Subcutaneous adipose tissue (tissue), 4 donors: ENCODE results near the gene SGO2. TPM values are rescaled to one million over a fixed set of nuclear protein-coding genes. Genes with fewer than 3 reads are reported as not detected.

Experiments used
- total RNA-seq, 4 donors: library from RNA; depleted of rRNA; stranded (reverse); fragments of >200 nt; gene quantifications; one replicate each; pipeline ENCODE4 v1.1.0, GENCODE V29; 2016
- TF ChIP-seq, protein P1 (sequence below): fragments of 450-650 bp; IDR thresholded peaks from one replicate; pipeline ENCODE4 v1.5.1; 2016; ENCODE audit warnings: low read depth, mild to moderate bottlenecking, control low read depth, antibody characterized with exemption, moderate library complexity

The SGO2 gene
- total RNA-seq, 4 donors from 2014 or later = 3.5 to 7.7 (median 4.1) TPM

DNA sequence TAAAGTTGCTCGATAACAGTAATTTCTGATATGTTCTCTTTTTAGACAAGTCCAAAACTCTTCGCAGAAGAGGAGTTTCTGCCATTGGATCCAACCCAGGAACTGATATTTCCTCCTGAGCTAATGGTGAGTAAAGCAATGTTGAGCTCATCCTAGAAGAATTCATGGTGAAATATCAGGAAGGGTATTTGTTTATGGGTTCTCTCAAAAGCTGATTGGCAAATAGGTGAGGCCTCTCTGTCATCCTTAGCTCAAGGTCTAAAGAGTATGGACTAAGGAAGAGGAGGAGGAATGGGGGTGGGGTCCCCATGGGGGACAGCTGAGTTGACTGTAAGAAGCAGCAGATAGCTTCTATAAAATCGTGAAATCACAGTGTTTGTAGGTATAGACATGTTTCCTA lies 78.0 kb downstream of the SGO2 start:
- TF ChIP-seq, protein P1, sequence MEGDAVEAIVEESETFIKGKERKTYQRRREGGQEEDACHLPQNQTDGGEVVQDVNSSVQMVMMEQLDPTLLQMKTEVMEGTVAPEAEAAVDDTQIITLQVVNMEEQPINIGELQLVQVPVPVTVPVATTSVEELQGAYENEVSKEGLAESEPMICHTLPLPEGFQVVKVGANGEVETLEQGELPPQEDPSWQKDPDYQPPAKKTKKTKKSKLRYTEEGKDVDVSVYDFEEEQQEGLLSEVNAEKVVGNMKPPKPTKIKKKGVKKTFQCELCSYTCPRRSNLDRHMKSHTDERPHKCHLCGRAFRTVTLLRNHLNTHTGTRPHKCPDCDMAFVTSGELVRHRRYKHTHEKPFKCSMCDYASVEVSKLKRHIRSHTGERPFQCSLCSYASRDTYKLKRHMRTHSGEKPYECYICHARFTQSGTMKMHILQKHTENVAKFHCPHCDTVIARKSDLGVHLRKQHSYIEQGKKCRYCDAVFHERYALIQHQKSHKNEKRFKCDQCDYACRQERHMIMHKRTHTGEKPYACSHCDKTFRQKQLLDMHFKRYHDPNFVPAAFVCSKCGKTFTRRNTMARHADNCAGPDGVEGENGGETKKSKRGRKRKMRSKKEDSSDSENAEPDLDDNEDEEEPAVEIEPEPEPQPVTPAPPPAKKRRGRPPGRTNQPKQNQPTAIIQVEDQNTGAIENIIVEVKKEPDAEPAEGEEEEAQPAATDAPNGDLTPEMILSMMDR = no peak

DNA sequence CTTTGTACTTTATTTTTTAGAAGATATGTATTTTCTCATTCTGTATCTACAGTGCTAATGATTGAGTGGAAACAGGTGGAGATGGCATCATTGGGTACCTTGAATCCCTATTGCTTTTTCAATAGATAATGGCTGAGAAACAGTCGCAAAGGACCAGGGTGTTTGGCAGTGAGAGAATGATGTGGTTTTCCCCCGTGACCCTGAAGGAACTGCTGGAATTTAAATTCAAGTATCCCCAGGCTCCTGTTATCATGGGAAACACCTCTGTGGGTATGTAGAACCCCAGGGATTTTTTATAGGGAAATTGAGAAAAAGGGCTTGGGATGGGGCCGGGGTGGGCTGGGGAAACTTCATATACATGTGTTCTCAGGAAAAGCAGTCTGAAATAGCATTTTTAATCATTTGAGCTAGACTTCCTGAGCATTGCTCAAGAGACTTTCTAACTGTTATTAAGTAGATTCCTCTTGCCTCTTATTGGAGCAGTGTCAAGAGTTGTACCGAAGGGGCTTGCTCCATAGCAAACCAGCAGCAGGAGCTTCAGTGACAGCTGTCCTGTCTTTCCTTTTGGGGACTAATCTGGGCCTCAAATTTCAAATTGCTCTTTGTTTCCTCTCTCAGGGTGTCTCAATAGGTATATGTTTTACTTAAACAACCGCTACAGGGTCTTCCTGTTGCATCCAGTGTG lies 78.7 kb downstream of the SGO2 start:
- TF ChIP-seq, protein P1 = no peak

GRCh38 chr2:200608341-200609027 lies 82.5 kb downstream of the SGO2 start:
- TF ChIP-seq, protein P1 = no peak

- TF ChIP-seq, protein P1 = no peak
These were observed 83.1 kb downstream of the SGO2 start for GRCh38 chr2:200609028-200609614.

DNA sequence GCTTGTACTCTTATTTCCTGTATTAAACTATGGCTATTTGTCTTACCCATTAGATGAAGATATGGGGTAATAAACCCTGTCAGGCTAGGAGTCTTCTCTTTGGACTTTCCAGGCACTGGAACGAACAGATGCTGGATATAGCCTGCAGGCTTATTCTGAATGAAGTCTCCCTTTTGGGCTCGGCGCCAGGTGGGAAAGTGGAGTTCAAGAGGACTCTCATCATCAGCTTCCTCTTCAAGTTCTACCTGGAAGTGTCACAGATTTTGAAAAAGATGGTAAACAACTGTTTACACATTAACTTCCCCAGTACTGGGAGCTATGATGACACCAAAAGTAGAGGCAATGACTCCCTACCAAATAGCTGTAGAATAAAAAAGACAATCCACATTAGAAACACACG lies 87.7 kb downstream of the SGO2 start:
- TF ChIP-seq, protein P1 = no peak

- TF ChIP-seq, protein P1 = no peak
These were observed 88.2 kb downstream of the SGO2 start for GRCh38 chr2:200614249-200614648.

DNA sequence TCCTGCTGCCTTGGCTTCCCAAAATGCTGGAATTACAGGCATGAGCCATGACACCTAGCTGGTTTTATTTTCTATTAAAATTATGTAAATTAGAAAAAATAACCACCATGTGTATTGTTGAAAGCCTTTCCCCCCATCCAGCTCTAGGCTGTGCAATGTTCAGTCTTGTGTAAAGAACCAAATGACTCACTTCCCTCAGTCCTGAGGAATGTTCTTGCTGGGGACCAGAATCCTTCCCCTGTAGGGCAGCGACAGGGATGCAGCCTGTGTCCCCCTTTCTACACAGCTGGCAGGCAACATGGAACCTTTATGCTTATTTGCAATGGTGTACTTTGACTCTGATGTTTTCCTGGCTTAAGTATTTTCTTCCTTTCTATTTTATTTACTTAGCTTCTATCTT lies 89.2 kb downstream of the SGO2 start:
- TF ChIP-seq, protein P1 = no peak
